Stimulated activated CD4-positive, alpha-beta T cell treated with anti-CD3 and anti-CD28 coated beads, Interleukin-15, amount 100 ng/mL, for 48 hours (primary cell): ENCODE measurements around the gene TMEM139.
"Not testable (repeated sequence)": the region's sequence is repeated elsewhere in the genome, so short reads cannot be mapped to it uniquely, and the experiment has no call there.

Source experiments
- DNase-seq, 2 donors: peaks; one replicate each; pipeline ENCODE4 v3.0.0-alpha.2; 2020; ENCODE audit warnings: low read depth in 2 of 2

The TMEM139 gene

GRCh38 chr7:143258831-143259230, 25.9 kb upstream of the TMEM139 start:
- no peak for DNase-seq

- DNase-seq: no peak
Measured at GRCh38 chr7:143259765-143260164, 25.0 kb upstream of the TMEM139 start.

GRCh38 chr7:143261901-143262300, 22.9 kb upstream of the TMEM139 start:
- DNase-seq: no peak

- DNase-seq: peak; percentile 64 to 72
Measured at GRCh38 chr7:143263266-143264195, 21.2 kb upstream of the TMEM139 start, which contains the start of gene GSTK1. Gene GSTK1 (plus strand): TSS chr7:143263441. CDS start chr7:143263514, 73 bp downstream.

- DNase-seq: not testable (repeated sequence)
Measured at GRCh38 chr7:143264196-143264568, 20.6 kb upstream of the TMEM139 start.

- no peak for DNase-seq
Measured at GRCh38 chr7:143265017-143265693, 19.6 kb upstream of the TMEM139 start.

- no peak for DNase-seq
Measured at GRCh38 chr7:143269251-143269650, 15.5 kb upstream of the TMEM139 start.

- DNase-seq: no peak
Measured at GRCh38 chr7:143271240-143271639, 13.5 kb upstream of the TMEM139 start.

- no peak for DNase-seq
Measured at GRCh38 chr7:143272871-143273270, 11.9 kb upstream of the TMEM139 start.

- DNase-seq: no peak
Measured at GRCh38 chr7:143279186-143280098, 5.3 kb upstream of the TMEM139 start.

- DNase-seq: no peak
Measured at GRCh38 chr7:143280160-143280559, 4.6 kb upstream of the TMEM139 start.

GRCh38 chr7:143280566-143280965, 4.2 kb upstream of the TMEM139 start:
- DNase-seq: no peak

GRCh38 chr7:143281529-143281928, 3.2 kb upstream of the TMEM139 start:
- DNase-seq: no peak

GRCh38 chr7:143282124-143282523, 2.6 kb upstream of the TMEM139 start:
- DNase-seq: no peak

- no peak for DNase-seq
Measured at GRCh38 chr7:143283381-143283780, 1.4 kb upstream of the TMEM139 start.

GRCh38 chr7:143285470-143285778, 666 bp downstream of the TMEM139 start:
- DNase-seq: no peak

GRCh38 chr7:143285806-143286521, 1.2 kb downstream of the TMEM139 start:
- DNase-seq: no peak

GRCh38 chr7:143286522-143286890, 1.7 kb downstream of the TMEM139 start:
- DNase-seq: no peak

GRCh38 chr7:143287339-143287934, 2.7 kb downstream of the TMEM139 start:
- DNase-seq: no peak

- DNase-seq: peak; percentile 98 to 99
Measured at GRCh38 chr7:143287935-143288826, 3.4 kb downstream of the TMEM139 start, which contains the start of gene CASP2. Gene CASP2 (plus strand): TSS chr7:143288351. CDS start chr7:143288456, 105 bp downstream.
